HG03095 (cell line): ENCODE results near the gene RXFP3.
"Not testable (repeated sequence)": the region's sequence is repeated elsewhere in the genome, so short reads cannot be mapped to it uniquely, and the experiment has no call there.

ENCODE experiments used
- ATAC-seq: cut with Tn5 transposase; IDR thresholded peaks from one replicate; pipeline ENCODE4 v1.9.1; 2021; ENCODE audit warnings: moderate library complexity; ENCODE audit not compliant: unreplicated experiment

RXFP3 gene

GRCh38 chr5:33936381-33937016, at the start of gene RXFP3:
Gene RXFP3 (plus strand): TSS chr5:33936386. CDS start chr5:33936741, 355 bp downstream.
- ATAC-seq = no peak

- ATAC-seq = no peak
Measured at GRCh38 chr5:33887268-33887667, 48.9 kb upstream of the RXFP3 start.

- ATAC-seq = no peak
Measured at GRCh38 chr5:33888587-33888986, 47.6 kb upstream of the RXFP3 start.

GRCh38 chr5:33890131-33891032, 45.8 kb upstream of the RXFP3 start:
- ATAC-seq = no peak

GRCh38 chr5:33891446-33891787, 44.8 kb upstream of the RXFP3 start:
- ATAC-seq = no peak

- ATAC-seq = peak; percentile 41
Measured at GRCh38 chr5:33891788-33892619, 44.2 kb upstream of the RXFP3 start, which contains the start of gene ADAMTS12. Gene ADAMTS12 (minus strand): TSS chr5:33891990. CDS start chr5:33891856, 134 bp downstream.

- no peak for ATAC-seq
Measured at GRCh38 chr5:33892620-33893137, 43.5 kb upstream of the RXFP3 start.

- no peak for ATAC-seq
Measured at GRCh38 chr5:33894566-33894965, 41.6 kb upstream of the RXFP3 start.

- ATAC-seq = no peak
Measured at GRCh38 chr5:33901156-33901555, 35.0 kb upstream of the RXFP3 start.

GRCh38 chr5:33903118-33903517, 33.1 kb upstream of the RXFP3 start:
- ATAC-seq = no peak

- ATAC-seq = no peak
Measured at GRCh38 chr5:33905381-33905780, 30.8 kb upstream of the RXFP3 start.

- not testable (repeated sequence) for ATAC-seq
Measured at GRCh38 chr5:33906248-33906647, 29.9 kb upstream of the RXFP3 start.

GRCh38 chr5:33914844-33915243, 21.3 kb upstream of the RXFP3 start:
- ATAC-seq = not testable (repeated sequence)

- no peak for ATAC-seq
Measured at GRCh38 chr5:33921002-33921401, 15.2 kb upstream of the RXFP3 start.

- ATAC-seq = no peak
Measured at GRCh38 chr5:33925278-33925677, 10.9 kb upstream of the RXFP3 start.

- ATAC-seq = no peak
Measured at GRCh38 chr5:33927685-33928084, 8.5 kb upstream of the RXFP3 start.

- no peak for ATAC-seq
Measured at GRCh38 chr5:33928283-33928682, 7.9 kb upstream of the RXFP3 start.

- no peak for ATAC-seq
Measured at GRCh38 chr5:33929925-33930690, 6.1 kb upstream of the RXFP3 start.

GRCh38 chr5:33931136-33931535, 5.0 kb upstream of the RXFP3 start:
- no peak for ATAC-seq

- peak; percentile 78 for ATAC-seq
Measured at GRCh38 chr5:33933723-33934169, 2.4 kb upstream of the RXFP3 start.
